Stimulated activated CD4-positive, alpha-beta T cell treated with anti-CD3 and anti-CD28 coated beads, TNF-alpha, amount 100 ng/mL, for 48 hours (primary cell): ENCODE results near the gene RARRES1.

ENCODE experiments used
- DNase-seq, 3 donors: peaks; one replicate each; pipeline ENCODE4 v3.0.0-alpha.2; 2020; ENCODE audit warnings: low read depth in 3 of 3

RARRES1 gene

GRCh38 chr3:158731938-158732855, at the start of gene RARRES1:
Gene RARRES1, minus strand, starts transcription at chr3:158732457. Its CDS starts 42 bp downstream, at chr3:158732415.
- DNase-seq = peak in 1 of 3 donors; percentile 37

- DNase-seq = no peak
Measured at GRCh38 chr3:158781849-158782248, 49.6 kb upstream of the RARRES1 start.

- no peak for DNase-seq
Measured at GRCh38 chr3:158781191-158781590, 48.9 kb upstream of the RARRES1 start.

GRCh38 chr3:158780766-158781165, 48.5 kb upstream of the RARRES1 start:
- DNase-seq = no peak

GRCh38 chr3:158777161-158777873, 45.1 kb upstream of the RARRES1 start:
- DNase-seq = no peak

- no peak for DNase-seq
Measured at GRCh38 chr3:158776531-158776930, 44.3 kb upstream of the RARRES1 start.

GRCh38 chr3:158775426-158776410, 43.5 kb upstream of the RARRES1 start:
- DNase-seq = no peak

GRCh38 chr3:158774965-158775364, 42.7 kb upstream of the RARRES1 start:
- no peak for DNase-seq

GRCh38 chr3:158773845-158774830, 41.9 kb upstream of the RARRES1 start:
- DNase-seq = no peak

GRCh38 chr3:158773166-158773565, 40.9 kb upstream of the RARRES1 start:
- no peak for DNase-seq

GRCh38 chr3:158771982-158772381, 39.7 kb upstream of the RARRES1 start:
- no peak for DNase-seq

- no peak for DNase-seq
Measured at GRCh38 chr3:158771577-158771976, 39.3 kb upstream of the RARRES1 start.

- DNase-seq = no peak
Measured at GRCh38 chr3:158770741-158771350, 38.6 kb upstream of the RARRES1 start.

- no peak for DNase-seq
Measured at GRCh38 chr3:158769952-158770740, 37.9 kb upstream of the RARRES1 start.

GRCh38 chr3:158769549-158769948, 37.3 kb upstream of the RARRES1 start:
- no peak for DNase-seq

GRCh38 chr3:158768881-158769543, 36.8 kb upstream of the RARRES1 start:
- no peak for DNase-seq

GRCh38 chr3:158768361-158768787, 36.1 kb upstream of the RARRES1 start:
- no peak for DNase-seq

- no peak for DNase-seq
Measured at GRCh38 chr3:158766364-158766763, 34.1 kb upstream of the RARRES1 start.
